NCI-H82 treated with DMSO at 0.1 percent for 48 hours (cell line): ENCODE measurements around the gene KCNT1.

Source experiments
- DNase-seq: peaks from one replicate; lab custom pipeline; 2025; ENCODE audit not compliant: unreplicated experiment; lab: John Stamatoyannopoulos, UW

KCNT1 gene

DNA sequence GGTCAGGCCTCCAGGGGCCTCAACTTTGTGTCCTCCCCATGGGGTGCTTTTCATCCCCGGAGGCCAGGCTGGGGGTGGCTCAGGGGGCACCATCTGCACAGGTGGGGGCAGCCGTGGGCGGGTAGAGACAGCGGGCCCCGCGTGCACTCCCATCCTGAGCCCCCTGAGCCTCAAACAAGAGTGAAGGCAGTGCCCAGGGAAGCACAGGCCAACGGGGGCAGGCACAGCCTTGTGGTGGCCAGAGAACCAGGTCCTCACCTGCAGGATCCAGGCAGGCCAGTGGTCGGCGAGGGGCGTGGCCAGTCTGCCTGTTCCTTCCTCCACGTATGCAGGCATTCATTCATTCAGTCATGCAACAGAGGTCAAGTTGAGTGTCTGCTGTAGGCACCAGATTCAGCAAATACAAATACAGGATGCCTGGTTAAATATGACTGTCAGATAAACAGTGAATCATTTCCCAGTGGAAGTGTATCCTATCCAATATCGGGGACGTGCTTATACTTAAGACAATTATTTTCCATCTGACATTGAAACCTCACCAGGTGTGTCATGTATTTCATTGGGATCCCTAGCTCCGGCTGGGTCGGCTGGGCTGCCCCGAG is 22.3 kb downstream of the KCNT1 start:
- no peak for DNase-seq

GRCh38 chr9:135726138-135726853 is 24.3 kb downstream of the KCNT1 start:
- no peak for DNase-seq

DNA sequence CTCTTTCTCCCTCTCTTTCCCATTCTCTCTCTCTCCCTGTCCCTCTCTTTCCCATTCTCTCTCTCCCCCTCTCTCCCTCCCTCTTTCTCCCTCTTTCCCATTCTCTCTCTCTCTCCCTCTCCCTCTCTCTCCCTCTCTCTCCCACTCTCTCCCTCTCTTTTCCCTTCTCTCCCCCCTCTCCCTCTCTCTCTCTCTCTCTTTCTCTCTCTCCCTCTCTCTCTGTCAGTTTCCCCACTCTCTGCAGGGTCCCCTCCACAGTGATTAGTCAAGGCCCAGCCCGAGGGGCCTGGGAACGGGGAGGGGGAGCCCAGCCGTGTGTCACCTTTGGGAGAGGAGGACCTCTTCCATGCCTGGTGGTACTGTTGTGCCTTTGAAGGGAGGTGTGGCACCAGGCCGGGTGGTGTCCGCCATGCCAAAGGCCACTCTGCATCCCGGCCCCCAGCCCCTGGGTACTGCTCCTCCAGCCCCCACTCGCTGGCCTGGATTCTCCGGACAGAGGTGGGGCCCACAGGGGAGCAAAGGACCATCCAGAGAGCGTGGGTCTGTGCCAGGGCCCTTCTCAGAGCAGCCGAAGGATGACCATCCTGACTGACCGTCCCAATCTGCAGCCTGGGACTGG is 25.4 kb downstream of the KCNT1 start:
- DNase-seq, result no peak

DNA sequence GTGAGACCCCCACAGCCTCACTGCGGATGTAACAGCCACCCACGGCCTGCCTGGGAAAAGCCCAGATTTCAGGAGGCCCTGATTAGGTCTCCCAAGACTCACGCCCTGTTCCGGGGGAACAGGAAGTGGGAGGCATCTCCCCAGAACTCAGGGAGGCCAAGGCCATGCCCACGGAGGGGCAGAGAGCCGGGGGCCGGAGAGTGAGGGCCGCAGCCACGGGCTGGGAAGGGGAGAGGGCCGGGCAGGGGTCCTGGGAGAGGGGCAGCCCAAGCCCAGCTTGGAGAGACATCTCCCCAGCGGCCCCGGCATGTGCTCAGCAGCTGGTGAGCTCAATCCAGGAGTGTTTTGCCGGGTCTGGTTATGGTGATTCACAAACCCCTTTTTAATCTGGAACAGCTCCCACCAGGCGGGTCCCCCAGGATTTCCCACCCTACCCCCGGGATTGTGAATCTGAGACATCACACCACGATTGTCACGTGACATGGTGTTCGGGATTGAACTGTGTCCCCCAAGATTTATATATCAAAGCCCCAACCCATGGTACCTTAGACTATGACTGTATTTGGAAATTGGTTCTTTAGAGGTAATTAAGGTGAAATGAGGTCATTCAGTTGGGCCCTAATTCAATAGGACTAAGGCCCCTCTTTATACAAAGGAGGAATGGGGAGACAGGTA is 26.6 kb downstream of the KCNT1 start:
- no peak for DNase-seq

DNA sequence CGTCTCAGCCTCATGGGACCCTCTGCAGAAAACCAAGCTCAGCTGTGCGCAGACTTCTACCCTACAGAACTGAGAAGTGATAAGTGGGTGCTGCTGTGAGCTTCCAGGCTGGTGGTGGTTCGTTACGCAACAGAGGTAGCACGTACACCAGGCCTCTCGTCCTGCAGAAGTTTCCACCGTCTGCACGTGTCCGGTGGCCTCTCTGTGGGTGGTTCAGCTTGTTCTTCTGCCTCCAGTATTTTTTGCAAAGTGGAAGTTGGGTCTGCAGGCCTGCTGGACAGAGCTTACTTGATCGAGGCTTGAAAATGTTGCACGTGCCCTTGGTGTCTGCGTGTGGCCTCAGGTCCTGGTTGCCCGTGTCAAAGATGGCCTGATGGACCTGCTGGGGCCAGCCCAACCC is 27.5 kb downstream of the KCNT1 start:
- DNase-seq, result no peak

DNA sequence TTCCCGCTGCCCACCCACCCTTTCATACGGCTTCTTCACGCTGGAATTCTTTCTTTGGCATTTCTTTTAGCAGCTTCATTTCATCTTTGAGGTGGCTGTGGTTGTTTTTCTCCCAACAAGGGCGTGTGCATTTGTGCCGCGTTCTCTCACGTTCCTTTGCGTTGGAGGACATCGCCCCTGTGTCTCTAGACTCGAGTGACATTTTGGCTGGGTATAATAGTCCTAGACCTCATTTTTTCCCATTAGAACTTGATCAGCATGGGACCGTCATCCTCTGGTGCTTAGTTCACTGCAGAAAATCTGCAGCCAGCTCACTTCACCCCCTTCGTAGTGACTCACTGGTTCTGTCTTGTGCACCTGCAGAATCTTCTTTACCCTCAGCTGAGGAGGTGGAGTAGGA is 29.5 kb downstream of the KCNT1 start:
- no peak for DNase-seq

- no peak for DNase-seq
These were observed 30.7 kb downstream of the KCNT1 start for GRCh38 chr9:135732569-135733257.

DNA sequence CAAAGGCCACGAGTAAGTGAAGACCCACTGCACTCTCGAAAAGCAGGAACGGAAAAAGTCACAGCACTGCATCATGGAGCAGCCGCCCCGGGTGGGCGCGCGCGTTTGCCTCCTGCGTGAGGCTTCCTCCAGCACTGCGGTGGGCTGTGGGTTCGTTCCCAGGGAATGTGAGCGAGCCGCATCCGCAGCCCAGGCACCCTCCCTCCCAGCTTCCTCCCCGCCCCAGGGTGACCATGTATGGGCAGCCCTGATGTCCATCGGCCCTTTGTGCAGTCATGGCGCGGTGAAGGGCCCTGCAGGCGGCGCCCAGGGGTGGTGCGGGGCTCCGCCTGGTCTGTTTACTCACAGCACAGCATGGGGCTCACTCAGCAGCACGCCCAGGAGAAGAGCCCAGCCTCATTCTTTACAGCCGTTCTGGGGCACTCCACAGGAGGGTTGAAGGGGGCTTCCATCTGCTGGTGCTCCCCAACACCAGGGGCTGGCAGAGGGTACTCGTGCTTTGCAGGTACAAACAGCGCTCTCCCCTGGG is 32.7 kb downstream of the KCNT1 start:
- DNase-seq, result no peak

DNA sequence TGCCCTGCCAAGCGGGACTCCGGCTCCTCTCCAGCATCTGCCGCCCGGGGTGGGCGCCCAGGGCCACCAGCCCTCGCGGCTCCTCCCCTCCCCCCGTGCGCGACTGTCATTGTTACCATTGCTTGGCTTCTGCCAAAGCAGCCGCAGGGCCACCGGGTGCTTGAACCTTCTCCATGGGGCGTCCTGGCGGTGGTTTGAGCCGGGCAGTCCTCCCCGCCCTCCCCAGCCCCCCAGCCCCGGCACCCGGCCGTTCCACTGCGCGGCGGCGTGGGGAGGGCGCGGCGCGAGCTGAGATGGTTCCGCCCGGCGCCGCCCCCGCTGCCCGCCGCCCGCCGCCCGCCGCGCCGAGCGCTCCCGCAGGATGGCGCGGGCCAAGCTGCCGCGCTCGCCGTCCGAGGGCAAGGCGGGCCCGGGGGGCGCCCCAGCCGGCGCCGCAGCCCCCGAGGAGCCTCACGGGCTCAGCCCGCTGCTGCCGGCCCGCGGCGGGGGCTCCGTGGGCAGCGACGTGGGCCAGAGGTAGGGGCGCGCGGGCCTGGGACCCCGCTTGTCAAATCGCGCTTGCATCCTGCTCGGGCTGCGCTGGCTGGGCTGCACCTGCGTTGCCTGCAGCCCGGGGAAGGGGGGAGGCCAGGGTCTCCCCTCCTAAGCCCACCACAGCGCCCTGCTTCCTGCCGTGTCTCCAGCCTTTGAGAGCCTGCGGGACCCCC is 34.4 kb downstream of the KCNT1 start:
- DNase-seq, result no peak

GRCh38 chr9:135736979-135737839 is 35.2 kb downstream of the KCNT1 start:
- no peak for DNase-seq

DNA sequence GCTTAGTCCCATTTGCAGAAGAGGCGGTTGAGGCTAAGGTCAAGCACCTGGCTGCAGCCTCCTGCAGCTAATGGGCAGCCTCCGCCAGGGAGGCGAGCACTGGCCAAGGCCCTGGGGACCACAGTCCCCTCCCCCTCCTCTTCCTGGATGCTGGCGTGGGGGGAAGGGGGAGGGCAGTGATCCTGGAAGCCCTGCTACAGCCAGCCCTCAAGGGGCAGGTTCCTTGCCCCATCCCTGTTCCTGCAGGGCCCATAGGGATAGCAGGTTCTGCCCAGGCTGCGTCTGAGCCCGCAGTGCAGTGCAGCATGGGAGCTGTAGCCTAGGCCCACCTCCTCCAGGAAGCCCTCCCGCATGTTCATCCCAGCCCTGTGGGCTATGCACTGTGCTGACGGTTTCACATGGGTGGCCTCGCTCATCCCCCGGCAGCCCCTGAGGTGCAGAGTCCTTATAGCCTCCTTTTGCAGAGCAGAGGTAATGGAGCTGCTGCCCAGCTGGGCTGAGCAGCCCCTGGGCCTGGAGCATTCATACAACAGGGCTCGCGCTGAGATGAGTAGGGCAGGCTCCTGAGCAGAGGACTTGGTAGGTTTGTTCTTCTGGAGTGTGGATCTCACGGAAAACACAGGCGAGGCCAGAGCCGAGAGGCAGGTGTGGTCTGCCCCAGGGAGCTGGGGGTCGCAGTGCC is 36.0 kb downstream of the KCNT1 start:
- DNase-seq, result no peak

DNA sequence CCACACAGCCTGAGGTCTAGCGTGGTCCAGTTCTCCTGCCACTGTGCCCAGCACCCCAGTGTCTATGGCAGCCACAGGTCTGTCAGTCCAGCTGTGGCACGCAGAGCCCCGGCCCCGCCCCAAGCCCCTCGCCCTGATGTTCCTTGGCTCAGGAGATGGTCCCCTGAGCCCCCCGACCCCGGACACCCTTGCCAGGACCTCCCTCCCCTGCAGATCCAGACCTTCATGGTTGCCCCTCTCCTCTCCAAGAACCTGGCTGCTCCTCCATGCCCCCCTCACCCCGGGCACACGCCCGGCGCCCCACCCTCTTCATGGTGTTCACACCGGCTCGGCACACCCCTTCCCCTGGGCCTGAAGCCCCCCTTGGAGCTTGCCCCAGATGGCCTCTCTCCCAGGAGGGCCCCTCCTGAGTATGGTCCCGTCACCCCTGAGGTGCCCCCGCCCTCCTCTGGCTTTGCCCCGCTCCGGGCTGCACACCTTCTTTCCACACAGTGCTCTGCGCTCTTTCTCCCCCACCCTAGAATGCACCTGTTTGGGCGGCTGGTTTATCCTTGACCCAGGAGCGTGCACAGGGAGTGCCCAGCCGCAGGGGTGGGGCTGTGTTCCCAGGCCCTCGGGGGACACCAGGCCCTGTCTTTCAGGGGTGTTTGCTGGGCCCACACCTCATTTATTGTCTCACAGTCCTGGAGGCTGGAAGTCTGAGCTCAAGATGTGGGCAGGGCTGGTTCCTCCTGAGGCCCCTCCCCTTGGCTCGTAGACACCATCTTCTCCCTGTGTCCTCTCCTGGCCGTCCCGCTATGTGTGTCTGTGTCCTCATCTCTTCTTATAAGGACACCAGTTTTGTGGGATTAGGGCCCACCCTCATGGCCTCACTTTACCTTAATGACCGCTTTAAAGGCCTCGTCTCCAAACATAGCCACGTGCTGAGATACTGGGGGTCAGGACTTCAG is 37.6 kb downstream of the KCNT1 start:
- DNase-seq, result no peak

- DNase-seq, result no peak
These were observed 39.6 kb downstream of the KCNT1 start for GRCh38 chr9:135741276-135742219.

- DNase-seq, result no peak
These were observed 41.0 kb downstream of the KCNT1 start for GRCh38 chr9:135743021-135743420.

GRCh38 chr9:135743546-135744332 is 41.8 kb downstream of the KCNT1 start:
- DNase-seq, result no peak
